HG03378 (cell line): ENCODE data around the gene NMNAT2.
"Not testable (repeated sequence)": the region's sequence is repeated elsewhere in the genome, so short reads cannot be mapped to it uniquely, and the experiment has no call there.

Experiments
- ATAC-seq: cut with Tn5 transposase; IDR thresholded peaks from one replicate; pipeline ENCODE4 v1.9.1; 2021; ENCODE audit warnings: mild to moderate bottlenecking, moderate library complexity; ENCODE audit not compliant: unreplicated experiment

NMNAT2 gene

DNA sequence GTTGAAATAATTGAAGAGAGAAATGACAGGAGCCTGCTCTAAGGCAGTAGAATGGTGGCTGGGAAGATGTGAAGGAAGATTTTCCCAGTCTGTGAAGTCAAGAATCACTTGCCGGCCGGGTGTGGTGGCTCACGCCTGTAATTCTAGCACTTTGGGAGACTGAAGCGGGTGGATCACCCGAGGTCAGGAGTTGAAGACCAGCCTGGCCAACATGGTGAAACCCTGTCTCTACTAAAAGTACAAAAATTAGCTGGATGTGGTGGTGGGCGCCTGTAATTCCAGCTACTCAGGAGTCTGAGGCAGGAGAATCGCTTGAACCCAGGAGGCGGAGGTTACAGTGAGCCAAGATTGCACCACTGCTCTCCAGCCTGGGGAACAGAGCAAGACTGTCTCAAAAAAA, 177.3 kb downstream of the NMNAT2 start:
- ATAC-seq = not testable (repeated sequence)

DNA sequence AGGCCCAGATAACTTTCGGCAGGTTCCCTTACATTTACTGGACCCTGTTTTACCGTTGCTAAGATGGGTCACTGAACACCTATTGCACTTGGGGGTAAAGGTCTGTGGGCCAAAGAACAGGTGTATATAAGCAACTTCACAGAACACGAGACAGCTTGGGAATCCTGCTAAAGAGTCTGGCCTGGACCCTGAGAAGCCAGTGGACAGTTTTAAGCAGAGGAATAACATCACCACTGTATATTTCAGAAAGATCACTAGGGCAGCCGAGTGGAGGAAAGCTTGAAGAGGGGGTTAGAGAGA, 177.7 kb downstream of the NMNAT2 start:
- ATAC-seq = no peak

DNA sequence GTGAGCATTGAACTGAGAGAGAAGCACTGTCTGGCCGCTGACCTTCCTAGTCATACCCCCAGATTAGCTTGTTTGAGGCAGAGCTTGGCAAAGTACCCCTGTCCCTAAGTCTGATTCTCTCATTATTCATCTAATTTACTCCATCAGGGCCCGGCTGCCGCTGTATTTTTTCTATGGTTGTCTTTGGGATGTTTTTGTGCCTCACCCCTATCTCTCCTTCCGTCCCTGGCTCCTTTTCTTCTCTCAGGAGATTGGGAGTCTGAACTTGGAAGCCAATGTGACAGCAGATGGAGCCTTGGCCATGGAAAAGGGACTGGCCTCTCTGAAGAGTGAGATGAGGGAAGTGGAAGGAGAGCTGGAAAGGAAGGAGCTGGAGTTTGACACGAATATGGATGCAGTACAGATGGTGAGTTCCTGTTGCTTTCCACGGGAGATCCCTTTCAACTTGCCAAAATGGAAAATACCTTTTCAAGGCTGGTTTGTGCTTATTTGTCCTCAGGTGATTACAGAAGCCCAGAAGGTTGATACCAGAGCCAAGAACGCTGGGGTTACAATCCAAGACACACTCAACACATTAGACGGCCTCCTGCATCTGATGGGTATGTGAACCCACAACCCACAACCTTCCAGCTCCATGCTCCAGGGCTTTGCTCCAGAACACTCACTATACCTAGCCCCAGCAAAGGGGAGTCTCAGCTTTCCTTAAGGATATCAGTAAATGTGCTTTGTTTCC, 178.2 kb downstream of the NMNAT2 start:
- ATAC-seq = no peak

GRCh38 chr1:183239220-183239742, 178.9 kb downstream of the NMNAT2 start:
- no peak for ATAC-seq

- no peak for ATAC-seq
These were observed 180.1 kb downstream of the NMNAT2 start for GRCh38 chr1:183238071-183238470.

GRCh38 chr1:183237046-183237445, 181.1 kb downstream of the NMNAT2 start:
- ATAC-seq = no peak

DNA sequence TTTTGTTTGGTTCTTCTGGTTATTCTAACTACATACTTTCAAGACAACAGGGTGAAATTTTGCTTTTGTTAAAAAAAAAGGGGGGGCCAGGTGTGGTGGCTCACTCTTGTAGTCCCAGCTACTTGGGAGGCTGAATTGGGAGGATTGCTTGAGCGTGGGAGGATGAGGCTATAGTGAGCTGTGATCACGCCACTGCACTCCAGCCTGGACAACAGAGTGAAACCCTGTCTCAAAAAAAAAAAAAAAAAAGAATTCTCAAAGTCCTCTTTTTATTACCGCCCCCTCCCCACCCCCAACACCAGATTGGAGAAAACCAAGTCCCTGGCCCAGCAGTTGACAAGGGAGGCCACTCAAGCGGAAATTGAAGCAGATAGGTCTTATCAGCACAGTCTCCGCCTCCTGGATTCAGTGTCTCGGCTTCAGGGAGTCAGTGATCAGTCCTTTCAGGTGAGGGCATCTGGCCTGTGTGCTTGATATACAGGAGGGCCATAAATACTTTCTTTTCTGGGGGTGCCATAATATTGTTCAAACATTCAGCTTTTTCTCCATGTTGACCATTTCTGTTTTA, 181.9 kb downstream of the NMNAT2 start:
- no peak for ATAC-seq

DNA sequence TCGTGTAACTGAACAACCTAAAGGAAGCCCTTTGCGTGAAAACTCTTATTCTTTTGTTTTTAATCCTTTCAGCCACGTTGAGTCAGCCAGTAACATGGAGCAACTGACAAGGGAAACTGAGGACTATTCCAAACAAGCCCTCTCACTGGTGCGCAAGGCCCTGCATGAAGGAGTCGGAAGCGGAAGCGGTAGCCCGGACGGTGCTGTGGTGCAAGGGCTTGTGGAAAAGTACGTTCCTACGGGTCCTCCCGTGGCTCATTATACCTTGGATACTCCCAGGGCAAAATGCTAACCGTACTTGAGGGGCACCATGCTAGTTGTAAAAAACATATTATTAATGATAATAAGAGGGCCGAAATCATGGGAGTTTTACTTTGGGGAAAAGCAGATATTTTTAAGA, 182.7 kb downstream of the NMNAT2 start:
- no peak for ATAC-seq

DNA sequence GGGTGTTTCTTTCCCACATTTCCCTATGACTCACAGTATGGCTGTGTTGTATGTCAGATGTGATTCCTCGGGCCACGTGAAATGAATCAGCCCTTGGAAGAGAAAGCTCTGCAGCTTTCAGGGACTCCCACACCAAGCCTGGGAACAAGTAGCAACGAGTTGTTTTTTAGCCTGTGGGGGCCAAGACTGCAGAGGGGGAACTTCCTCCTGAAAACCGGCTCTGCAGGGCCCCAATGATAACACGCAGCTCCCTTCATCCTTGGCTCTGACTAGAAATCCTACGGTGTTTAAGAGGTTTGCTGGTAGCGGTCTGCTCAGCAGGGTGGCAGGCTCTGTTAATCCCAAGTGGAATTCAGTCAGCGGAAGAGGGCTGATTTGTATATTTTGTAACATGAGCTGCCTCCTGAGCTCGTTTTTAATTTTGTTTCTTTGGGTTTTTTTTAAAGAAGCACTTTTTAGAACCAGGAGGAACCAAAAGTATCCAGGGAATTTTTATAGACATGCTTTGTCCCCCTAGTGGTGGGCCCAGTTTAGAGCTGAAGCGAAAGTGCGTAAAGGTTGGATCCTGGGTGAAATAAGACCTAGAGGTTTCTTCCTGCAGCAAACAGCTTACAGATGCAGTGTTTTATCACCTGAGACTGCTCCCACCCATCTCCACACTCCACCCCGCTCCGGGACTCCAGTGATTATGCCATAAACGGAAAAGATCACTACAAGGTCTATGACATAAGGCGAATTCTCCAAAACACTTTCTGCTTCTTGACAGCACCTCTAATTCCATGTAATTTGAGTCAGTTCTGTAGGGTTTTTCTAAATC, 183.3 kb downstream of the NMNAT2 start:
- no peak for ATAC-seq

DNA sequence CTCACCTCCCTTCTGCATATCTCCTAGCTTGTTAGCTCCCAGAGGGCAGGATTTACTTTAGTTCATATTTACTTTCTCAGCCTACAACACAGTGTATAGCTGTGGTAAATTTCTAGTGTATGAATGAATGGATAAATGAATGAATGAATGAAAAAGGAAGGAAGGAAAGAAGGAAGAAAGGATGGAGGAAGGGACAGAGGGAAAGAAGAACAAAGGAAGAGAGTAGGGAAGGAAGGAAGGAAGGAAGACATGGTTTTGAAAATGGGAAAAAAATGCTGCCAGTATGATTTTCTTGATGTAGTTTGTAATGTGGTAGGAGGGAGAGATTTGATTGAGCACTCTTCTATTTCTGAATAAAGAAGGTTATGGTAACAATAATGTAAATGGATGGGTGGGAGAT, 185.1 kb downstream of the NMNAT2 start:
- ATAC-seq = no peak

- ATAC-seq = no peak
These were observed 186.6 kb downstream of the NMNAT2 start for GRCh38 chr1:183231545-183231944.

DNA sequence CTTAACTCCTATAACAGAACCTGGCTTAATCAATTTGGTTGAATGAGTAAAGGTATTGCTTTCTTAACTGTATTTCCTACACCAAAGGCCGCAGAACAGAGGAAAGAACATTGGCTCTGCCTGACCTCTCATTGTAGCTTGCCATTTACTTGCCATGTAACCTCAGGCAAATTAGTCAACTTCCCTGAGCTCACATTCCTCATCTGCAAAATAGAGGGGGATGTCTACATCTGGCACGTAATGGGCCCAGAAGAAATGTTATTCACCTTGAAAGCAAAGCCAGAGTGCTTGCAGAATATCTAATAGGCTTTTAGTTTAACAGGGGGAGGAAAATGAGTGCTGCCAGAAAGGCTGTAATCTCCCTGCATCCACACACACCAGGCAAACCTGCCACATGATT, 187.8 kb downstream of the NMNAT2 start:
- no peak for ATAC-seq

DNA sequence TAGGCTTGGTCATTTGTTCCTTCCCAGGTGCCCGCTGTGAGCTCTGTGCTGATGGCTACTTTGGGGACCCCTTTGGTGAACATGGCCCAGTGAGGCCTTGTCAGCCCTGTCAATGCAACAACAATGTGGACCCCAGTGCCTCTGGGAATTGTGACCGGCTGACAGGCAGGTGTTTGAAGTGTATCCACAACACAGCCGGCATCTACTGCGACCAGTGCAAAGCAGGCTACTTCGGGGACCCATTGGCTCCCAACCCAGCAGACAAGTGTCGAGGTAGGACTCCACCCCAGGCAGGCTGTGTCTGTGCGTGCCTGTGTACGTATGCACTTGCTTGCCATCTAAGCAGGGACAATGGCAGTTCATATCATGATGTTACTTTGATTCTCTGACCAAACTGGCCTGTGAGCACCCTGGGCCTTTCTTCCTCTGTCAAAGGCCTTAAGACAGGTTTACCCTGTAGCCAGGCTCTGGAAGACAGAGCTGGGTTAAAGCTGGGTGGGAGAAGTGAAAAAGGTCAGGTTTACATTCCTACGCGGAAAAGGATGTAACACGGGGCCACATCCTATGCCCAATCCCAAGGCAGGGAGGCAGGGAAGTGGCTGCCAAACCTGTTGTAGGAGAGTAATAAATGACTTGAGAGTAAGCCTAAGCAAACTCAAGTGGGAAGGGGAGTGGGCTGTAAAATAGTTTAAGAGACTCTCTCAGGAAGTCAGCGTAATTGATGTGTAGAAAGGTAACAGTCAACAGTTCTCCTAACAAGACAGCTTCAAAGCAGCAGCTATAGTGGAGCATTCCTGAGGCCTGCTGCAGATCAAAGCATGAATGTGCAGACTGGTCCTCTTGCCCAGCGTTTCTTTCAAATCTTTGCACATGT, 189.6 kb downstream of the NMNAT2 start:
- no peak for ATAC-seq

DNA sequence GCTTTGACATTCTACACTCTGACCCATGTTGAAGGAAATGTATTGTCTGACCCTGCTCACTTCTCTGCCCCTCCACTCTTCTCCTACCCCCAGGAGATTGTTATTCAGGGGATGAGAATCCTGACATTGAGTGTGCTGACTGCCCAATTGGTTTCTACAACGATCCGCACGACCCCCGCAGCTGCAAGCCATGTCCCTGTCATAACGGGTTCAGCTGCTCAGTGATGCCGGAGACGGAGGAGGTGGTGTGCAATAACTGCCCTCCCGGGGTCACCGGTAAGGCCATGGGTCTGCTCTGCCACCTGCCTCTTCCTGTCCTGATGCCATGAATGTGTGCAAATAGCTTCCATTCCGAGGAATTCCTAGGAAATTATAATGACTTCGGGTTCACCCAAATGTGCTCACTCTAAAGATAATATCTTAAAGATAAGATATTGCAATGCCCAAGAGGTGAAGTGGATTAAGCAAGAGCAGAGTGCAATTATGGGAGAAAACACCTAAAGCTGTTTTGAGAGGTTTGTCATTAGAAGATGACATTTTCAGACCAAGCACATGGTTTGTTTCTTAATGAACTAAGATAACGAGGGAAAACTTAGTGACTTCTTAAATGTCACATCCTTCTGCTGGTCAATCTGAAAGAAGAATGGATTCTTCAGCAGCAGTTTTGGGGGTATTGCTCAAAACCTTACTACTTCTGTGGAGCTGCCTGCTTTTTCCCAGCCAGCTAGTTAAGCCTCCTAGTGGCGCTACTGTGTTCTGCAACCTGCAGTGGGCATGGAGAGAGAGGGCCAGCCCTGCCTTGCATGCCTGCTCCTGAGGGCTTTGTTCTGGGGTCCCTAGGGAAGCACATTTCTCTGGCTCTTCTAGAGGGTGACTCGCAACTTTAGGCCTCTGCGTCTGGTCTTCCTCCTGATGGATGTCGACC, 190.5 kb downstream of the NMNAT2 start:
- no peak for ATAC-seq

DNA sequence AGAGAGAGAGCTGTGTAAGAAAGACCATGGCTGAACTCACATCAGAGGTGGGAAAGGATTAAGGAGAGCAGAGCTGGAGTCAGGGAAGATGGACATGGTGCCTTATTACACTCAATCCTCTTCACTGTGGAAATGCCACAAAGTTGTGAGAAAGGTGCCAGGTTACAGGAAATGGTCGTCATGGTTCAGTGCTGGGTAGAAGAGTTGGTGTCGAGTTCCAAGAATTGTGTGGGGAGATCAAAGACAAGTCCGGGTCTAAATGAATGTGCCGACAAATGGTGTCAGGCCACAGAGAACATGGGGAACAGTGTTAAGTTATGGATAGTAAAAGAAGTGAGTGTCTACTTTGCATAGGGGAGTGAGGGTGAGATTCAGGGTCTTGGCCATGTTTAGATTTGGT, 191.2 kb downstream of the NMNAT2 start:
- ATAC-seq = no peak

DNA sequence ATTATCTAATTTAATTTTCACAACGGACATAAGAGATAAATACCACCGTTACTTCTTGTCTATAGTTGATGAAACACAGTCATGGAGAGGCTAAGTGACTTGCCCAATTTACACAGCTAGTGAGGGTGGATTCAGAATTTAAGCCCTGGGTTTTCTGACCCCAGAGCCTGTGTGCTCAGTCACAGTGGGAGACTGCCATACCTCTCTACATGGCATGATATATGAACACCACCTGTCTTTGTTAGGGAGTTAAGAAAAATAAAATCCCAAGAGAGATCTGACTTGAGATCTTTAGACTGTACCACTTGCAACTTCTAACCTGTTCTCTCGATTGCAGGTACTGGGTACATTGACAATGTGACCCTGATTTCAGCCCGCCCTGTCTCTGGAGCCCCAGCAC, 191.8 kb downstream of the NMNAT2 start:
- ATAC-seq = no peak

DNA sequence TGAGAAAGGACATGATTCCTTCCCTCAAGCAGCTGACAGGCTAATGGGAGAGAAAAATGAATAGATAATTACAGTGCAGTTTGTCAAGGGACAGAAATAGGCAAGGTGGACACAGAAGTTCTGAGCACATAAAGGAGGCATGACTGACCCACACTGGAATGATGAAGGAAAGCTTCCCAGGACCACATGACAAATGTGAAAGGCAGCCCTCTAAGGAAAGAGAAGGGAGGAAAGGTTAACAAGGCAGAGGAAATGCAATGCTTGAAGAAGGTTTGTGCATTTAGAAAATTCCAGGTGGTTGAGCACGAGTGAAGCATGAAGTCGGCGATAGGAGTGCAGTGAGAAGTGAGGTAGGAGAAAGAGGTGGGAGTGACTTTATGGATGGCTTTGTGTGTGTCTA, 194.7 kb downstream of the NMNAT2 start:
- no peak for ATAC-seq

DNA sequence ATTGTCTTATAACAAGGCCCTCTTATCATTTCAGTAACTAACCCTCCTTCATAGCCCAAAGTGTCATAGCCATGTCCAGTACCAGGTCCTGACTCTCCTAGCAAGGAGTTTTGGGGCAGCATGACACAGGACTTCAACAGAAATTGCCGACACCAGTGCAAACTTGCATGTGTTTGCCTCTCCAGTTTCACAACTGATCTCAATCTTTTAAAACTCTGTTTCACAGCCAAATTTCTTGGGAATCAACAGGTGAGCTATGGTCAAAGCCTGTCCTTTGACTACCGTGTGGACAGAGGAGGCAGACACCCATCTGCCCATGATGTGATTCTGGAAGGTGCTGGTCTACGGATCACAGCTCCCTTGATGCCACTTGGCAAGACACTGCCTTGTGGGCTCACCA, 195.3 kb downstream of the NMNAT2 start:
- ATAC-seq = no peak

DNA sequence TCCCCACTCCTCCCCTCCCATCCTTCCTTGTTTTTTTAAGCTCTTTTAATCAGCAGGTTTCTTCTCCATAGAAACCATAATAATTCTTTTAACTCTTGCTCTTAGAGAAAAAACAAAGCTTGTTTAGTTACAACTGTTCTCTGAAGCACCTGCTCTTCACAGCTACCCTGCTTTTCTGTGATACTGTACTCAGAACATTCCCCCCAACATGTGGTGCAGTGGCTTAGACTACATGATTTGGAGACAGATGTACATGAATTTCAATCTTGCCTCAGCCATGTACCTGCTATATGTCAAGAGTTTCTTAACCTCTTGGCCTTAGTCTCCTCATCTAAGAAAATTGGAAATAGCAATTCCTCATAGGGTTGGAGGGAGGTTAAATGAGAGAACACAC, 198.6 kb downstream of the NMNAT2 start:
- ATAC-seq = no peak

DNA sequence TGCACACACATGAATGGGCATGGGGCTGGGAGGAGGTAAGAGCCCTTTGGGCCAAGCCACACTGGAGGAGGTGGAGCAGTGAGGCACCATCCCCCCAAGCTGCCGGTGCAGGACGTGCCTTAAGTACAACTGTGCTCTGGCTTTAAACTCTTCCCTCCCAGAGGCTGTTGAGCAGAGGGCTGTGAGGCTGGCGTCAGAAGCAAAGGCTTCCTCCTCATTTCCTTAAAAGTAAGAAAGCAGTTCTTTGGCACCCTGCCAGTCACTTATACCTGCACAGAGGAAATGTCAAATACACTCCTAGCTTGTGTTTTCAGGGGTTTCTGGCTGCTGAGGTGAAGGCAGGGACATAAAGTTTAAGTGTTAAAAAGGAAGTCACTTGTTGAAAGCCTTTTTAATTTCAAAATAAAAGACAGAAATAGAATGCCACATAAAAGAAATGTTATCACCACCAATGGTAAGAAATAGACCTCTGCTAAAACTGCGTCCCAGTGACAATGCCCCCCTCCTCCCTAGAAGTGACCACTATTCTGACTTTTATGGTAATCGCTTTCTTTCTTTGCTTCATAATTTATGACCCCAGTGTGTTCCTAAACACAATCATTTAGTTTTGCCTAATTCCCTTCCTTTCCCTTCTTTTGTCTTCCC, 199.1 kb downstream of the NMNAT2 start:
- ATAC-seq = no peak
